Measurements from ENCODE around the gene CCDC88B. TPM values are rescaled to one million over a fixed set of nuclear protein-coding genes. Genes with fewer than 3 reads are reported as not detected.
A peak's percentile ranks its signal among the peaks of the same experiment; 100 is the strongest.

CCDC88B gene
- polyA plus RNA-seq, 1 donor from 2014 or later = 33.0 TPM

- H3K36me3 Mint-ChIP-seq = peaks cover 2% of the 10 kb centered on the region
- no peak overlapping the region for H3K4me3 Mint-ChIP-seq
- no peaks in the 10 kb centered on the region for H3K4me1 Mint-ChIP-seq
- peaks cover 24% of the 10 kb centered on the region for H3K27me3 Mint-ChIP-seq
- H3K9me3 Mint-ChIP-seq = no peaks in the 10 kb centered on the region
- H3K27ac Mint-ChIP-seq = no peak overlapping the region
Measured at GRCh38 chr11:64400102-64400501, 60.1 kb downstream of the CCDC88B start.

- Mint-ChIP-seq H3K4me1 (no peaks in the 10 kb centered on the region), H3K4me3 (no peak overlapping the region), H3K9me3 (no peaks in the 10 kb centered on the region), H3K36me3 (peaks cover 2% of the 10 kb centered on the region), H3K27me3 (peaks cover 22% of the 10 kb centered on the region), H3K27ac (no peak overlapping the region)
Measured at GRCh38 chr11:64400667-64401066, 60.7 kb downstream of the CCDC88B start.

- Mint-ChIP-seq H3K4me3 (no peak overlapping the region), H3K9me3 (no peaks in the 10 kb centered on the region), H3K4me1 (no peaks in the 10 kb centered on the region), H3K27ac (no peak overlapping the region), H3K36me3 (peaks cover 2% of the 10 kb centered on the region), H3K27me3 (peaks cover 16% of the 10 kb centered on the region)
Measured at GRCh38 chr11:64401775-64402174, 61.8 kb downstream of the CCDC88B start.

GRCh38 chr11:64403106-64403505 lies 63.1 kb downstream of the CCDC88B start:
- Mint-ChIP-seq H3K27ac (no peak overlapping the region), H3K9me3 (no peaks in the 10 kb centered on the region), H3K4me1 (no peaks in the 10 kb centered on the region), H3K27me3 (peaks cover 9% of the 10 kb centered on the region), H3K4me3 (peak overlapping the region in 1 of 4 donors; percentile 45), H3K36me3 (peaks cover 2% of the 10 kb centered on the region)

- Mint-ChIP-seq H3K27me3 (peaks cover 12% of the 10 kb centered on the region), H3K4me1 (no peaks in the 10 kb centered on the region), H3K4me3 (peak overlapping the region in 1 of 4 donors; percentile 28), H3K36me3 (peaks cover 2% of the 10 kb centered on the region), H3K9me3 (peaks cover 0 to 4% (median 0%) of the 10 kb centered on the region in 3 donors), H3K27ac (no peak overlapping the region)
Measured at GRCh38 chr11:64406221-64406946, 66.4 kb downstream of the CCDC88B start.

Other genes with a start within 250 kb of the CCDC88B start
- 9.7 TPM for gene MACROD1, start 174.1 kb upstream of the CCDC88B start, polyA plus RNA-seq
- 102 TPM for gene STIP1, start 154.0 kb upstream of the CCDC88B start, polyA plus RNA-seq
- gene FERMT3, start 133.5 kb upstream of the CCDC88B start, polyA plus RNA-seq = 149 TPM
- gene TRPT1, start 114.0 kb upstream of the CCDC88B start, polyA plus RNA-seq = 75.0 TPM
- 56.6 TPM for gene NUDT22, start 113.9 kb upstream of the CCDC88B start, polyA plus RNA-seq
- 49.3 TPM for gene DNAJC4, start 109.7 kb upstream of the CCDC88B start, polyA plus RNA-seq
- gene VEGFB, start 105.6 kb upstream of the CCDC88B start, polyA plus RNA-seq = 34.8 TPM
- 101 TPM for gene FKBP2, start 99.1 kb upstream of the CCDC88B start, polyA plus RNA-seq
- gene PPP1R14B, start 93.3 kb upstream of the CCDC88B start, polyA plus RNA-seq = 48.1 TPM
- 0.33 TPM for gene PLCB3, start 88.7 kb upstream of the CCDC88B start, polyA plus RNA-seq
- gene BAD, start 55.5 kb upstream of the CCDC88B start, polyA plus RNA-seq = 53.2 TPM
- 19.7 TPM for gene GPR137, start 54.4 kb upstream of the CCDC88B start, polyA plus RNA-seq
- gene KCNK4, start 48.9 kb upstream of the CCDC88B start, polyA plus RNA-seq = not detected
- not detected for gene CATSPERZ, start 39.8 kb upstream of the CCDC88B start, polyA plus RNA-seq
- 11.2 TPM for gene ESRRA, start 34.7 kb upstream of the CCDC88B start, polyA plus RNA-seq
- gene TRMT112, start 22.6 kb upstream of the CCDC88B start, polyA plus RNA-seq = 560 TPM
- 185 TPM for gene PRDX5, start 22.1 kb upstream of the CCDC88B start, polyA plus RNA-seq
- 12.2 TPM for gene RPS6KA4, start 19.0 kb downstream of the CCDC88B start, polyA plus RNA-seq
- not detected for gene SLC22A11, start 215.7 kb downstream of the CCDC88B start, polyA plus RNA-seq